DND-41 (cell line): ENCODE measurements around the gene HTR2A.

Experiments
- ATAC-seq: fragments of 200-7000 bp; cut with Tn5 transposase; 3 replicates; pipeline ENCODE4 v1.9.1; 2021; ENCODE audit warnings: low read depth; ENCODE audit not compliant: insufficient read depth
- DNase-seq: peaks from one replicate; pipeline ENCODE4 v3.0.0-alpha.2; 2020
- H2AFZ ChIP-seq: 2 replicates; pipeline ENCODE4 v1.6.0; 2012; ENCODE audit warnings: low read depth, low read length
- H3K27ac ChIP-seq: 2 replicates; pipeline ENCODE4 v1.5.1; 2012; ENCODE audit warnings: low read length, inconsistent platforms
- H3K27me3 ChIP-seq: fragments of 200-600 bp; sonication (generic); 2 replicates; pipeline ENCODE4 v1.6.0; 2012; ENCODE audit warnings: low read length, mild to moderate bottlenecking, inconsistent platforms; ENCODE audit not compliant: insufficient read depth, poor library complexity
- H3K36me3 ChIP-seq: 2 replicates; pipeline ENCODE4 v1.5.1; 2012; ENCODE audit warnings: low read length, inconsistent platforms; ENCODE audit not compliant: insufficient read depth
- H3K4me1 ChIP-seq: 2 replicates; pipeline ENCODE4 v1.5.1; 2012; ENCODE audit warnings: mild to moderate bottlenecking, low read length; ENCODE audit not compliant: insufficient read depth
- H3K4me2 ChIP-seq: 2 replicates; pipeline ENCODE4 v1.6.0; 2012; ENCODE audit warnings: mild to moderate bottlenecking, moderate library complexity, low read length, inconsistent platforms; ENCODE audit not compliant: insufficient read depth
- H3K4me3 ChIP-seq, 2 experiments: fragments of 200-600 bp in 1 of 2; shearing (Covaris generic) in 1 of 2; 2 replicates each; pipeline ENCODE4 v1.5.1; 2012 to 2016; ENCODE audit warnings: inconsistent platforms in 2 of 2, low read length in 2 of 2, mild to moderate bottlenecking in 2 of 2, low read depth in 1 of 2, moderate library complexity in 1 of 2
- H3K79me2 ChIP-seq: 2 replicates; pipeline ENCODE4 v1.6.0; 2012; ENCODE audit warnings: low read length, inconsistent platforms; ENCODE audit not compliant: insufficient read depth
- H3K9ac ChIP-seq: 2 replicates; pipeline ENCODE4 v1.6.0; 2012; ENCODE audit warnings: low read depth, mild to moderate bottlenecking, inconsistent platforms, low read length, moderate library complexity
- H3K9me3 ChIP-seq: 2 replicates; pipeline ENCODE4 v1.5.1; 2012; ENCODE audit warnings: low read length, moderate library complexity, mild to moderate bottlenecking, inconsistent platforms; ENCODE audit not compliant: insufficient read depth, severe bottlenecking
- H4K20me1 ChIP-seq: 2 replicates; pipeline ENCODE4 v1.6.0; 2012; ENCODE audit warnings: low read length; ENCODE audit not compliant: insufficient read depth
- CTCF ChIP-seq: IDR thresholded peaks from 2 replicates; pipeline ENCODE4 v1.5.1; 2012; ENCODE audit warnings: borderline replicate concordance, low read length, moderate library complexity, mild to moderate bottlenecking; ENCODE audit not compliant: poor library complexity, severe bottlenecking; ENCODE audit errors: extremely low read depth
- EZH2 ChIP-seq: IDR thresholded peaks from 3 replicates; pipeline ENCODE4 v1.6.1; 2012; ENCODE audit warnings: borderline replicate concordance, low read depth, mild to moderate bottlenecking, moderate library complexity, low read length, inconsistent platforms; ENCODE audit not compliant: severe bottlenecking

The HTR2A gene

GRCh38 chr13:46803586-46803985 lies 93.3 kb downstream of the HTR2A start:
- no peaks in the 10 kb centered on the region for H4K20me1 ChIP-seq
- H3K4me3 ChIP-seq, result no peak overlapping the region
- TF ChIP-seq EZH2, result no peak
- no peak overlapping the region for H3K4me2 ChIP-seq
- ATAC-seq (no peak), DNase-seq (no peak)
- H2AFZ ChIP-seq, result no peak overlapping the region
- no peaks in the 10 kb centered on the region for H3K4me1 ChIP-seq
- H3K36me3 ChIP-seq, result no peaks in the 10 kb centered on the region
- H3K9me3 ChIP-seq, result no peaks in the 10 kb centered on the region
- no peak overlapping the region for H3K9ac ChIP-seq
- H3K27me3 ChIP-seq, result peaks cover 2% of the 10 kb centered on the region
- no peak overlapping the region for H3K27ac ChIP-seq
- no peaks in the 10 kb centered on the region for H3K79me2 ChIP-seq

- DNase-seq, result no peak
- TF ChIP-seq CTCF (no peak), EZH2 (no peak)
- no peaks in the 10 kb centered on the region for H3K9me3 ChIP-seq
Measured at GRCh38 chr13:46801858-46802257, 95.0 kb downstream of the HTR2A start.

GRCh38 chr13:46799139-46799538 lies 97.7 kb downstream of the HTR2A start:
- ATAC-seq (no peak), DNase-seq (no peak)
- no peaks in the 10 kb centered on the region for H3K9me3 ChIP-seq
- no peaks in the 10 kb centered on the region for H3K27me3 ChIP-seq
- no peak overlapping the region for H3K9ac ChIP-seq
- H3K4me3 ChIP-seq, result no peak overlapping the region
- no peaks in the 10 kb centered on the region; the same call in 1 of the 2 replicates for H3K36me3 ChIP-seq
- H4K20me1 ChIP-seq, result no peaks in the 10 kb centered on the region
- peaks cover 37% of the 10 kb centered on the region for H3K4me1 ChIP-seq
- no peak overlapping the region for H2AFZ ChIP-seq
- H3K79me2 ChIP-seq, result peaks cover 31% of the 10 kb centered on the region
- no peak overlapping the region for H3K27ac ChIP-seq
- no peak overlapping the region for H3K4me2 ChIP-seq
- TF ChIP-seq EZH2 (no peak), CTCF (no peak)

More at GRCh38 chr13:46801858-46802257, 95.0 kb downstream of the HTR2A start:
- no peak overlapping the region for H3K4me3 ChIP-seq
- peaks cover 2% of the 10 kb centered on the region for H3K27me3 ChIP-seq
- no peak overlapping the region for H3K9ac ChIP-seq
- H3K79me2 ChIP-seq, result peaks cover 4% of the 10 kb centered on the region
- H3K4me2 ChIP-seq, result no peak overlapping the region
- no peak for ATAC-seq
- H3K27ac ChIP-seq, result no peak overlapping the region
- H2AFZ ChIP-seq, result no peak overlapping the region
- no peaks in the 10 kb centered on the region for H4K20me1 ChIP-seq
- peaks cover 12% of the 10 kb centered on the region for H3K4me1 ChIP-seq
- no peaks in the 10 kb centered on the region; the same call in 1 of the 2 replicates for H3K36me3 ChIP-seq

- Histone ChIP-seq H3K9ac (peak overlapping the region; percentile 96), H3K36me3 (peaks cover 5% of the 10 kb centered on the region), H3K9me3 (no peaks in the 10 kb centered on the region), H3K27ac (peak overlapping the region; percentile 98), H3K27me3 (no peaks in the 10 kb centered on the region), H3K4me2 (peak overlapping the region; percentile 93), H2AFZ (peak overlapping the region; percentile 100), H3K4me3 (peak overlapping the region; percentile 82 to 97; a peak in 3 of 4 replicates), H3K4me1 (peaks cover 49% of the 10 kb centered on the region), H4K20me1 (no peaks in the 10 kb centered on the region), H3K79me2 (peaks cover 45% of the 10 kb centered on the region)
- DNase-seq, result no peak
- no peak for ATAC-seq
- TF ChIP-seq EZH2 (no peak), CTCF (no peak)
Measured at GRCh38 chr13:46797501-46798237, 99.2 kb downstream of the HTR2A start.
